Measurements from ENCODE around the gene P3H1.

The P3H1 gene

GRCh38 chr1:42746436-42747105 lies 20.3 kb downstream of the P3H1 start:
- TF ChIP-seq FOXP2 (optimal IDR thresholded peaks at IDR 0.05; ENCODE audit: borderline replicate concordance, extremely low read depth, extremely low read length, insufficient read depth) (no peak), REST (IDR thresholded peaks at IDR 0.05; ENCODE audit: insufficient read depth in 1 of 2, low read depth in 2 of 2, low read length in 2 of 2) (no peak), POLR2AphosphoS5 (IDR thresholded peaks at IDR 0.05; ENCODE audit: low read depth, low read length) (no peak), SIN3A (IDR thresholded peaks at IDR 0.05; ENCODE audit: borderline replicate concordance, insufficient read depth, low read length) (no peak), TAF1 (IDR thresholded peaks at IDR 0.05; ENCODE audit: borderline replicate concordance, insufficient read depth, low read length) (no peak)

GRCh38 chr1:42745851-42746250 lies 21.0 kb downstream of the P3H1 start:
- TF ChIP-seq FOXP2 (optimal IDR thresholded peaks at IDR 0.05; ENCODE audit: borderline replicate concordance, extremely low read depth, extremely low read length, insufficient read depth) (no peak), REST (IDR thresholded peaks at IDR 0.05; ENCODE audit: insufficient read depth in 1 of 2, low read depth in 2 of 2, low read length in 2 of 2) (no peak), SIN3A (IDR thresholded peaks at IDR 0.05; ENCODE audit: borderline replicate concordance, insufficient read depth, low read length) (no peak), POLR2AphosphoS5 (IDR thresholded peaks at IDR 0.05; ENCODE audit: low read depth, low read length) (no peak), TAF1 (IDR thresholded peaks at IDR 0.05; ENCODE audit: borderline replicate concordance, insufficient read depth, low read length) (no peak)

- no peak for TF ChIP-seq SIN3A (IDR thresholded peaks at IDR 0.05; ENCODE audit: borderline replicate concordance, insufficient read depth, low read length)
These were observed 22.7 kb downstream of the P3H1 start for GRCh38 chr1:42744148-42744413.

GRCh38 chr1:42743317-42744147 lies 23.3 kb downstream of the P3H1 start:
- TF ChIP-seq TAF1 (IDR thresholded peaks at IDR 0.05; ENCODE audit: borderline replicate concordance, insufficient read depth, low read length) = no peak
- no peak for TF ChIP-seq SIN3A (IDR thresholded peaks at IDR 0.05; ENCODE audit: borderline replicate concordance, insufficient read depth, low read length)
- no peak for TF ChIP-seq REST (IDR thresholded peaks at IDR 0.05; ENCODE audit: insufficient read depth in 1 of 2, low read depth in 2 of 2, low read length in 2 of 2)
- no peak for TF ChIP-seq POLR2AphosphoS5 (IDR thresholded peaks at IDR 0.05; ENCODE audit: low read depth, low read length)
- TF ChIP-seq FOXP2 (optimal IDR thresholded peaks at IDR 0.05; ENCODE audit: borderline replicate concordance, extremely low read depth, extremely low read length, insufficient read depth) = no peak

- TF ChIP-seq REST (IDR thresholded peaks at IDR 0.05; ENCODE audit: insufficient read depth in 1 of 2, low read depth in 2 of 2, low read length in 2 of 2) (no peak), FOXP2 (optimal IDR thresholded peaks at IDR 0.05; ENCODE audit: borderline replicate concordance, extremely low read depth, extremely low read length, insufficient read depth) (no peak), POLR2AphosphoS5 (IDR thresholded peaks at IDR 0.05; ENCODE audit: low read depth, low read length) (no peak), SIN3A (IDR thresholded peaks at IDR 0.05; ENCODE audit: borderline replicate concordance, insufficient read depth, low read length) (no peak), TAF1 (IDR thresholded peaks at IDR 0.05; ENCODE audit: borderline replicate concordance, insufficient read depth, low read length) (no peak)
These were observed 24.1 kb downstream of the P3H1 start for GRCh38 chr1:42742617-42743316.

Data from PFSK-1 (cell line).